Karpas-422 (cell line): ENCODE measurements around the gene STUB1. TPM values are rescaled to one million over a fixed set of nuclear protein-coding genes. Genes with fewer than 3 reads are reported as not detected.

Source experiments
- DNase-seq: peaks from one replicate; pipeline ENCODE4 v3.0.0-alpha.2; 2015
- H2AFZ ChIP-seq: fragments of 200-600 bp; sonication (generic); 2 replicates; pipeline ENCODE4 v1.6.1; 2014; ENCODE audit warnings: antibody characterized with exemption, low read length, mixed read lengths
- H3K27ac ChIP-seq: fragments of 200-600 bp; sonication (generic); 2 replicates; pipeline ENCODE4 v1.5.1; 2014; ENCODE audit warnings: mild to moderate bottlenecking, low read length, moderate library complexity
- H3K27me3 ChIP-seq: fragments of 200-600 bp; sonication (generic); 2 replicates; pipeline ENCODE4 v1.6.1; 2014; ENCODE audit warnings: low read length, mixed read lengths
- H3K36me3 ChIP-seq: fragments of 200-600 bp; sonication (generic); 2 replicates; pipeline ENCODE4 v1.6.1; 2014; ENCODE audit warnings: low read length, mixed read lengths; ENCODE audit not compliant: insufficient read depth
- H3K4me1 ChIP-seq: fragments of 200-600 bp; sonication (generic); 2 replicates; pipeline ENCODE4 v1.6.1; 2014; ENCODE audit warnings: mild to moderate bottlenecking, low read length, mixed read lengths
- H3K4me2 ChIP-seq: fragments of 200-600 bp; sonication (generic); 2 replicates; pipeline ENCODE4 v1.6.1; 2014; ENCODE audit warnings: low read length, low read depth, mild to moderate bottlenecking; ENCODE audit not compliant: poor library complexity, severe bottlenecking
- H3K4me3 ChIP-seq: fragments of 200-600 bp; sonication (generic); 2 replicates; pipeline ENCODE4 v1.5.1; 2014; ENCODE audit warnings: mild to moderate bottlenecking, antibody characterized with exemption, low read length, mixed read lengths
- H3K79me2 ChIP-seq: fragments of 200-600 bp; sonication (generic); 2 replicates; pipeline ENCODE4 v1.6.1; 2014; ENCODE audit warnings: mild to moderate bottlenecking, low read length, mixed read lengths
- H3K9ac ChIP-seq: fragments of 200-600 bp; sonication (generic); 2 replicates; pipeline ENCODE4 v1.6.0; 2014; ENCODE audit warnings: low read length
- H3K9me2 ChIP-seq: fragments of 200-600 bp; sonication (generic), shearing (Covaris generic); replicated peaks from 2 replicates; pipeline ENCODE4 v1.6.0; 2014; ENCODE audit warnings: mild to moderate bottlenecking, low read length, moderate library complexity; ENCODE audit not compliant: insufficient read depth
- H3K9me3 ChIP-seq: fragments of 300-700, 200-600 bp; sonication (generic); 2 replicates; pipeline ENCODE4 v1.6.1; 2014; ENCODE audit warnings: low read length, mixed read lengths
- H4K20me1 ChIP-seq: fragments of 200-600 bp; sonication (generic); 2 replicates; pipeline ENCODE4 v1.6.1; 2014; ENCODE audit warnings: mild to moderate bottlenecking, antibody characterized with exemption, low read length, low read depth; ENCODE audit not compliant: insufficient read depth
- total RNA-seq: library from RNA; depleted of rRNA; stranded (reverse); fragments of >200 nt; shearing (Covaris generic); gene quantifications from 2 replicates; pipeline ENCODE4 v1.2.3, GENCODE V29; 2014; ENCODE audit warnings: low replicate concordance

STUB1 gene
- total RNA-seq, 1 experiment from 2014 or later: 145 TPM

- Histone ChIP-seq H3K4me2 (no peak overlapping the region), H3K4me3 (no peak overlapping the region), H3K36me3 (peaks cover 10% of the 10 kb centered on the region), H4K20me1 (peaks cover 22% of the 10 kb centered on the region), H3K79me2 (peaks cover 24% of the 10 kb centered on the region), H3K4me1 (peaks cover 8% of the 10 kb centered on the region), H3K27ac (no peak overlapping the region), H3K9ac (no peak overlapping the region), H3K9me2 (no peaks in the 10 kb centered on the region), H3K27me3 (no peaks in the 10 kb centered on the region), H3K9me3 (no peaks in the 10 kb centered on the region), H2AFZ (no peak overlapping the region)
- no peak for DNase-seq
Measured at GRCh38 chr16:672371-672770, 7.8 kb upstream of the STUB1 start.

- Histone ChIP-seq H3K9me3 (no peaks in the 10 kb centered on the region), H3K4me2 (no peak overlapping the region), H3K9me2 (no peaks in the 10 kb centered on the region), H3K27ac (no peak overlapping the region), H3K9ac (no peak overlapping the region), H3K4me1 (peaks cover 8% of the 10 kb centered on the region), H3K79me2 (peaks cover 24% of the 10 kb centered on the region), H3K4me3 (no peak overlapping the region), H2AFZ (no peak overlapping the region), H3K36me3 (peaks cover 10% of the 10 kb centered on the region), H4K20me1 (peaks cover 22% of the 10 kb centered on the region), H3K27me3 (no peaks in the 10 kb centered on the region)
- no peak for DNase-seq
Measured at GRCh38 chr16:672851-673250, 7.4 kb upstream of the STUB1 start.

GRCh38 chr16:673399-673991 is 6.7 kb upstream of the STUB1 start:
- H3K4me1 ChIP-seq: peaks cover 8% of the 10 kb centered on the region
- no peak overlapping the region for H3K27ac ChIP-seq
- no peaks in the 10 kb centered on the region for H3K27me3 ChIP-seq
- H3K4me3 ChIP-seq: no peak overlapping the region
- H3K9me3 ChIP-seq: no peaks in the 10 kb centered on the region
- no peak overlapping the region for H3K9ac ChIP-seq
- peaks cover 10% of the 10 kb centered on the region for H3K36me3 ChIP-seq
- no peaks in the 10 kb centered on the region for H3K9me2 ChIP-seq
- H2AFZ ChIP-seq: no peak overlapping the region
- H3K4me2 ChIP-seq: no peak overlapping the region
- peaks cover 19% of the 10 kb centered on the region for H4K20me1 ChIP-seq
- DNase-seq: no peak
- H3K79me2 ChIP-seq: peaks cover 18% of the 10 kb centered on the region

- Histone ChIP-seq H3K27me3 (no peaks in the 10 kb centered on the region), H3K4me1 (peaks cover 4% of the 10 kb centered on the region), H2AFZ (no peak overlapping the region), H3K9me2 (no peaks in the 10 kb centered on the region), H3K9ac (no peak overlapping the region), H3K27ac (no peak overlapping the region), H3K4me2 (no peak overlapping the region), H4K20me1 (peaks cover 11% of the 10 kb centered on the region), H3K36me3 (peaks cover 10% of the 10 kb centered on the region), H3K4me3 (no peak overlapping the region), H3K9me3 (no peaks in the 10 kb centered on the region), H3K79me2 (peaks cover 10% of the 10 kb centered on the region)
- DNase-seq: no peak
Measured at GRCh38 chr16:674214-674881, 5.9 kb upstream of the STUB1 start.

- Histone ChIP-seq H3K4me3 (no peak within 1 kb of the TSS), H4K20me1 (peaks cover 7% of the 10 kb centered on the region; the same call in 1 of the 2 replicates), H3K9me3 (no peaks in the 10 kb centered on the region), H2AFZ (no peak within 1 kb of the TSS), H3K9ac (no peak within 1 kb of the TSS), H3K9me2 (no peaks in the 10 kb centered on the region), H3K36me3 (peaks cover 5% of the 10 kb centered on the region; the same call in 1 of the 2 replicates), H3K27ac (no peak within 1 kb of the TSS), H3K4me2 (no peak within 1 kb of the TSS), H3K79me2 (peaks cover 1% of the 10 kb centered on the region), H3K27me3 (no peaks in the 10 kb centered on the region), H3K4me1 (peaks cover 6% of the 10 kb centered on the region)
- no peak for DNase-seq
Measured at GRCh38 chr16:674968-675883, 5.0 kb upstream of the STUB1 start, which contains the start of gene RHBDL1. RHBDL1 (plus strand) TSS chr16:675671; CDS start chr16:675791, 120 bp downstream.

GRCh38 chr16:675884-676564 is 4.2 kb upstream of the STUB1 start:
- DNase-seq: no peak
- Histone ChIP-seq H3K27ac (no peak overlapping the region), H3K4me2 (no peak overlapping the region), H3K27me3 (no peaks in the 10 kb centered on the region), H3K9ac (no peak overlapping the region), H3K79me2 (peaks cover 4% of the 10 kb centered on the region), H3K9me3 (no peaks in the 10 kb centered on the region), H3K36me3 (peaks cover 3% of the 10 kb centered on the region; the same call in 1 of the 2 replicates), H3K9me2 (no peaks in the 10 kb centered on the region), H2AFZ (no peak overlapping the region), H3K4me1 (peaks cover 7% of the 10 kb centered on the region), H4K20me1 (peaks cover 11% of the 10 kb centered on the region; the same call in 1 of the 2 replicates), H3K4me3 (no peak overlapping the region)

GRCh38 chr16:676565-676902 is 3.7 kb upstream of the STUB1 start:
- Histone ChIP-seq H3K9ac (no peak overlapping the region), H3K4me3 (no peak overlapping the region), H3K36me3 (no peaks in the 10 kb centered on the region; the same call in 1 of the 2 replicates), H2AFZ (no peak overlapping the region), H3K4me2 (no peak overlapping the region), H4K20me1 (peaks cover 16% of the 10 kb centered on the region), H3K27ac (no peak overlapping the region), H3K27me3 (no peaks in the 10 kb centered on the region), H3K9me2 (no peaks in the 10 kb centered on the region), H3K9me3 (no peaks in the 10 kb centered on the region), H3K79me2 (peaks cover 9% of the 10 kb centered on the region), H3K4me1 (peaks cover 12% of the 10 kb centered on the region)
- no peak for DNase-seq
